Fibroblast of skin of left quadriceps (primary cell): ENCODE results near the gene FAHD2A.
"Not testable (repeated sequence)": the region's sequence is repeated elsewhere in the genome, so short reads cannot be mapped to it uniquely, and the experiment has no call there.

Experiments
- DNase-seq, 2 experiments: peaks; one replicate each; pipeline ENCODE4 v3.0.0-alpha.2; 2013; ENCODE audit warnings: low read depth in 2 of 2

FAHD2A gene

DNA sequence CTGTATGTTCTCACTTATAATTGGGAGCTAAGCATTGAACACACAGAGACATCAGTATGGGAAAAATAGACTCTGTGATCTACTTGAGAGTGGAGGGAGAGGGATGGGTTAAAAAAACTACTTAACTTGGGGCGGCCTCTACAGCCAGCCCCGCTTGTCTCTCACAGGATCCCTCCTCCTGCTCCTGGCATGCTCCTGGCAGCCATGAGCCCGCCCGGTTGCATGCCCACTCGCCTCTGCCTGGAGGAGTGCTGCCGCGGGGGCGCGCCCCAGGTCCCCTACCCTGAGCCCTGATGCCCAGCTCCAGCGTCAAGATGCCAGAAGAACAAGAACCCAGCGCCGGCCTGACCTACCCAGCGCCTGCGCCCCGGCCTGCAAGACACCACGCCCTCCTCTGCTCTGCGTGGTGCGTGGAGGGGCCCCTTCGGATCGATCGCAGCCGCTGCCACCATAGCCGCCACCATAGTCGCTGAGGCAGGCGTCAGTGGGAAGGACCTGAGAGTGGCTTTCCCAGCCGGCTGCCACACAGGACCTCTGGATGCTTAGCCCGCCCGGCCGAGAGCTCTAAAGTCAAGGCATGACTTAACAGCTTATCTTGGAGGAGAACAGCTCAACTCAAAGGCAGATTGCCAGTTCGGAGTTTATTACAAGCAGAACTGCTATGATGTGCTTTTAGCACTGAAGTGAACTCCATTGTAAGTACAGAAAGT, 32.8 kb downstream of the FAHD2A start:
- not testable (repeated sequence) for DNase-seq

DNA sequence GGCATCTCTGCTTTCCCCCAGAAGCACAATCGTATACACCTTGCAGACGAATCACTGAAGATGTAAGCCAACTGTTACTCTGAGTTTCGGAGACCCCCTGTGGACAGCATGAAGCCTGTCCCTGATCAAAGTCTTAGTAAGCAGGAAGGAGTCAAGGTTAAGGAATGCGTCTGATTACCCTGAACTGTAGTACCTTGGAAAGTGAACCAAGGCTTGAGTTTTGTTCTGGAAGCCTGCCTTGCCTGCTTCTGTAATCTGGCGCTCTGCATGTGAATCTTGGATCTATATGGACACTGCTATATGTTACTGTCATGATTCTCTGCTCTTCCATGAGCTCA, 33.3 kb downstream of the FAHD2A start:
- not testable (repeated sequence) for DNase-seq

DNA sequence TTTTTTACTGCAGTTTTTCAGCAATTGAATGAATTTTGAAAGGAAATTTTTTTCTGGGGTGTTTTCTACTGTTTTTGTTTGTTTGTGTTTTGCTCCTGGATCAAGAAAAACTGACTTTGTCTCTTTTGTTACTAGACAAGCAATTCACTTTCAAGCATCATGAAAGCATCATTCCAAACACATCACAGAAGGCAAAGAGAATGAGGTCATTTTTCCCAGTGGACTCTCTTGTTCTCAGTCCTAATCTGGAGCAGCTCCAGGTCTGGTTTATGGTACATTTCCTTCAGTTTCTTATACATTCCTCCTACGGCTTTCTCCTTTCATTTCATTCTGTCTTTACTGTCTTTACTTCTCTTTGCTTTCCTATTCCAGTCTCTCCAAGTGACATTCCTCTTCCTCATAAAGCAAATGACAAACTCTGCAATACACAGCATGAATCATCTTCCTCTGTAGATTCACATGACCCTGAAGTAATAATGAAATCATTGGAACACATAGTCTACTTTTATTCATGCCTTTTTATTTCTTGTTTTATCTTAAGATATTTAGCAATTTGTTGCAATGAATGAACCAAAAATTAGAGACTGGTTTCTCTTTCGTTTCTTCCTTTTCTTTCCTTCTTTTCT, 40.1 kb downstream of the FAHD2A start:
- not testable (repeated sequence) for DNase-seq

DNA sequence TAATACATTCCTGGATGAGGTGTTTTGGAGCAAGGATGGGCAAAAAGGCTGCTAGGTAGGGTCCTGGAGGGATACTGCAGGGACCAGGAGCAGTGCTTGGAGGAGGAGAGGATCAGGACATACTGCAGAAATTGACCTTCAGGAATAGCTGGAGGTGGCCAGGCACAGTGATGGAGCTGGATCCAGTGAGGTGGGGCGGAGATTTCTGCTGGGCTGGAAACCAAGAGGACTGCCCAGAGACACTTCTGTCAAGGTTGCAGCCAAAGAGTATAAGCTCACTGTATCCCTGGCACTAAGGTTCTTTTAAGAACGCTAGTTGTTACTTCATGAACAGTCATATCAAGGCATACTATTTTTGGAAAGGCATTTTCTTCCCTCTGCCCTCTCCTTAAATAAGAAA, 42.8 kb downstream of the FAHD2A start:
- DNase-seq = not testable (repeated sequence)

DNA sequence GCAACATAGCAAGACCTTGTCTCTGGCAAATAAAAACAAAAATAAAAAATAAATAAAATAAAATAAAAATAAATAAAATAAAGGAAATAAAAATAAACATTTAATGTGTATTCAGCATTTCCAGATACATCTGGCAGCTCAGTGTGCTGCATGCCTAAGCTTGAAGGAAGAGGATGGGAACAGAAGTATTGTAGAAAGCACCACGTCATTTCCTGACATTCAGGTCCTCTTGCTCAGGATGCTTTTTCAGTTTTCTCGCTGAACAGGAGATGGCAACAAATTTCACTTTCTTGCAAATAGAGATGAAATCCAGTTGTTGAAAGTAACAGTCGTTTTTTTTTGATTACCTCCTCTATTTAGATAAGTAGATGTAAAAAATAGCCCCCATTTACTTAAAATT, 60.8 kb downstream of the FAHD2A start:
- not testable (repeated sequence) for DNase-seq
